GM18520 (cell line): ENCODE data around the gene YWHAE.
"Not testable (repeated sequence)": the region's sequence is repeated elsewhere in the genome, so short reads cannot be mapped to it uniquely, and the experiment has no call there.

Experiments used
- ATAC-seq: cut with Tn5 transposase; IDR thresholded peaks from one replicate; pipeline ENCODE4 v1.9.1; 2021; ENCODE audit not compliant: unreplicated experiment

Gene YWHAE

DNA sequence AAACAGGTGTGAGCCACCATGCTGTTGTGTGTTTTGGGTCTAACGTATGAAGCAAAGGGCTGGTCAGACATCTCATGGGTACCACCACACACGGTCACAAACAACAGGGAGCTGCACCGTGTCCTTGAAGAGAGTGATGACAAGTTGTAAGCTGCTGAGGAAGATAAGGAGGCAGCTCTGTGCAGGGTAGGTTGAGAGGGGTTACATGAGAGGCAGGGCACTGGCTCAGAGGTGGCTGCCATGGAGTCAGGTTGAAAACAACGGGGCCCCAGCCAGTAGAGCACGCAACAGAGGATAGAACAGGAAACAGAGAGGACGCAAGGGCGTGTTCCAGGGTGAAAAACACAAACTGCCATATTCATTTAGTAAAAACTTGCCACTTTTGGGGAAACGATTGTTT is 68.3 kb downstream of the YWHAE start:
- ATAC-seq = no peak

GRCh38 chr17:1329745-1330343 is 70.2 kb downstream of the YWHAE start:
- ATAC-seq = no peak

GRCh38 chr17:1328437-1328836 is 71.6 kb downstream of the YWHAE start:
- ATAC-seq = no peak

DNA sequence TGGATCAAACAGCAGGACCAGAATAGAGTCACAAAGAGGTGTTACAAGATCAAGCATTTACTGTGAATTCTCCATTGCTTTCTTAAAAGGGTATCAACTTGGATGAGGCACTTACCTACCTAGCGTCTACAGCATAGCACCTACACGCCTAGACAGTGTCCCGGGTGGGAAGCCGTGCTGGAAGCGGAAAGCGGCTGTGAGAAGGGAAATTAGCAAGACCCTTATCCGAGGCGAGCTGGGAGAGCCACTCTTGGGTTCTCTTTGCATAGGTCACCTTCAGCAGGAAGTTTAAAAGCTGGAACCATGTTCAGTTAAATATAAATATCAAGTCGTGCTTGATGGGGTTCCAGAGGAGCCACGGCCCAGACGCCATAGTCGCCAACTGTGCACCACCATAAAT is 74.3 kb downstream of the YWHAE start:
- ATAC-seq = no peak

GRCh38 chr17:1324201-1324771 is 75.7 kb downstream of the YWHAE start:
- ATAC-seq = no peak

- ATAC-seq = no peak
These were observed 76.7 kb downstream of the YWHAE start for GRCh38 chr17:1323336-1323735.

DNA sequence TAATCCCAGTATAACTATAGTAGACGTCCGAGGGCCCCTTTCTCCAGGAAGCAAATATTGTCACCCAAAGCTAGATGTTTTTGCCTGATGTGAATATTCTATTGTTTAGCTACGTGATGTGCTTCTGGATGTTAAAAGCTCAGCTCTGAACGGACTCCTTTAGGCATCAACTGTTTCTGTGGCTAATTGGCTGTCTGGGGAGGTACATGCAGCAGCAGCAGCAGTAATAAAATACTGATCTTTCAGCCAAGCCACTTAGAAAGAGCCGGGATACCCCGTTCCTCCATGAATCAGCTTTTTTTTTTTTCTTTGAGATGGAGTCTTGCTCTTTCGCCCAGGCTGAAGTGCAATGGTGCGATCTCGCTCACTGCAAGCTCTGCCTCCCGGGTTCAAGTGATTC is 77.5 kb downstream of the YWHAE start:
- ATAC-seq = no peak

- no peak for ATAC-seq
These were observed 78.0 kb downstream of the YWHAE start for GRCh38 chr17:1322014-1322428.

DNA sequence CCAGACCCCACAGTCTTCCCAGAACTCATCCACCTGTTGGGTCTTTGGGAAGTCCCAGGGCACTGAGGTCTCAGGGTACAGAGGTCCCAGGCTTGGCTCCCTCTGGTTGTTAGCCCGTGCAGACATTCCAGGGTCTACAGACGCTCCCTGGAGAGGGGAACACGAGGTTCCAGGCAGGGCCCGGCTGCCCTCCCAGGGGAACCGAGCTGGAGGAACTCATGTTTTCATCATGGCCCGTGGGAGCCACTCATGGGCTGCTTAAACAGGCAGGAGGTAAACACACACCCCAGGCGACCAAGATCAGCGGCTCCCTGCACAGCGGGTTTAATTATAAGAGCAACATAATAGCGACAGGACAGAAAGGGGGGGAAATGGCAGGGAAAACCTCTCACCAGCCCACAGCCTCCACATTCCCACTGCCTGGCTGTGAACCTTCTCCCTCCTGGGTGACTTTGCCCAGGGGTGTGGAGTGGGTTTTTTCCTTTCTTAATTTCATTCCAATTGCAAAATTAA is 84.1 kb downstream of the YWHAE start:
- no peak for ATAC-seq

GRCh38 chr17:1315409-1315808 is 84.6 kb downstream of the YWHAE start:
- ATAC-seq = no peak

DNA sequence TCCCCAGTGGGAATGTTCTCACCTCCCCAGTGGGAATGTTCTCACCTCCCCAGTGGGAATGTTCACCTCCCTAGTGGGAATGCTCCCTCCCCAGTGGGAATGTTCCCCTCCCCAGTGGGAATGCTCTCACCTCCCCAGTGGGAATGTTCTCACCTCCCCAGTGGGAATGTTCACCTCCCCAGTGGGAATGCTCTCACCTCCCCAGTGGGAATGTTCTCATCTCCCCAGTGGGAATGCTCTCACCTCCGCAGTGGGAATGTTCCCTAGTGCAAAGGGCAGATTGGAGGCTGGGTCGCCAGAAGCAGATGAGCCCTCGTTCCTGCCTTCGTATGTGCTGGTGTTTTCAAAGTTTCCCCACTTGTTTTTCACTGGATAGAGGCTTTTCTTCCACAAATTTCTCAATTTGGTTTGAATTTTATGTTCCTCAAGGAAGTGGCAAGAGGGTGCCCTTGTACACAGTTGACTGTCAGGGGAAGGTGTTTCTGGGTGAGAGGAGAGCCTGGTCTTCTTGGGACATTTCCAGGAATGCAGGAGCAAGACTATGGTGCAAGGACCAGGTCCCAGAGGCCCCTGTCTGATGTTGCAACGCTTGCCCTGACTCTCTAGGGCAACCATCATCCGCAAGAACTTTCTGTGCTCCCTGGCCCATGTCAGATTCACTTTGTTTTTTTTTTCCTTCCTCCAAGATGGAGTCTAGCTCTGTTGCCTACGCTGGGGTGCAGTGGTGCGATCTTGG is 86.6 kb downstream of the YWHAE start:
- no peak for ATAC-seq

DNA sequence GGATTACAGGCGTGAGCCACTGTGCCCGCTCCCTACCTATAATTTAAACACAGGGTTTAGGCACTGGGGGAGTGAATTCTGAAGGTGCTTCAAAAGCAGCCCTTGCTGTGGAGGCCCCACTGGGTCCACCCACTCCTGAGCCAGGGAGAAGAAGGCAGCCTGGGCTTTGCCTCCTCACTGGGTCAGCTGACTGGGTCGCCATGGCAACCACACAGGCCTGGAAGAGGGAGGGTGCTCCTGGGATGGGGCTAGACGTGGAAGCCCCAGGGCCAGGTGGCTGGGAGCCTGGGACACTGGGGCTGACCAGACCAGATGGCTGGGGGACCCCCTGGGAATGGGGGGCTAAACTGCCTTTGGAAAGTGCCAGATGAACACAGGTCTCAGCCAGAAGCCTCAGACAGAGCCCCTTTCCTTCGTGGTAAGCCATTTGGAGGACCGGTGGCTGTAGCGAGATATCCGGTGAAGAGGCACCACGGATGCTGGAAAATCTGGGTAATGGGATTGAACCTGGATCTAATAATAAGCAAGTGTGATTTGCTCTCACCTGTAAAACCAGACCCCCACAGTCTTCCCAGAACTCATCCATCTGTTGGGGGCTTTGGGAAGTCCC is 87.7 kb downstream of the YWHAE start:
- ATAC-seq = no peak

GRCh38 chr17:1307829-1308228 is 92.2 kb downstream of the YWHAE start:
- not testable (repeated sequence) for ATAC-seq

- no peak for ATAC-seq
These were observed 95.0 kb downstream of the YWHAE start for GRCh38 chr17:1304962-1305563.

DNA sequence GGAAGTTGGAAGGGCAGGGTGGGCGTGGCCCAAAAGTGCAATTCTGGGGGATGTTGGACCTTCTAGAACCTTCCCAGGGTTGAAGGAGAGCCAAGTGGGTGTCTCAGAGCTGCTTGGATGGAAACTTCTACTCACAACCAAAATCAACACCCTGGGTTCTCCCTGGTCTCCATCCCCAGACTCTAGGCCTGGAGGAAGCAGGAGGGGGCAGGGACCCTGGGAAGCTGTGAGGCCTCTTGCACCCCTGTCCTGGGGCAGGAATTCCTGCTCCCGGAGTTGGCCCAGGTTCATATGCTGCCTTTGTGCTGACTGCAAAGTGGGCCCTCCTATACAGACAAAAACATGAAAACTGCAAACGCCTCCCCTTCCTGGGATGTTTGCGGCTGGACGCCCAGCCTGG is 95.5 kb downstream of the YWHAE start:
- ATAC-seq = no peak

- ATAC-seq = no peak
These were observed 97.3 kb downstream of the YWHAE start for GRCh38 chr17:1302761-1303160.

DNA sequence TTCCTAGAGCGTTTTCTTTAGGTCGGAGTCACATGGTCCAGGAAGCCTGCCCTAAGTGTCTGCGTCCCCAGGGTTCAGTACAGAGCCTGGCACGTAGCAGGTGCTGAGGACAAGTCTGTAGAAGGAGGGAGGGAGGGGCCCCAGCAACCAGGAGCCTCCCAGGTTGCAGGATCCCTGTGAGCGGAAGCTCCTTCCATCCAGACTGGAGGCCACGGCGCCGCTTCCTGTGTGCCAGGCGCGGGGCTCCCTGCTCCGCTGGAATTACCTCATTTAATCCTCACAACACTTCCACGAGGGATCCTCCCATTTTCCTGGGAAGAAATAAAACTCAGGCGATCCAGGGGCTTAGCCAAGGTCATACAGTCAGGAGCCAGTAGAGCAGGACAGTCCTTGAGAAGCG is 98.5 kb downstream of the YWHAE start:
- ATAC-seq = no peak

DNA sequence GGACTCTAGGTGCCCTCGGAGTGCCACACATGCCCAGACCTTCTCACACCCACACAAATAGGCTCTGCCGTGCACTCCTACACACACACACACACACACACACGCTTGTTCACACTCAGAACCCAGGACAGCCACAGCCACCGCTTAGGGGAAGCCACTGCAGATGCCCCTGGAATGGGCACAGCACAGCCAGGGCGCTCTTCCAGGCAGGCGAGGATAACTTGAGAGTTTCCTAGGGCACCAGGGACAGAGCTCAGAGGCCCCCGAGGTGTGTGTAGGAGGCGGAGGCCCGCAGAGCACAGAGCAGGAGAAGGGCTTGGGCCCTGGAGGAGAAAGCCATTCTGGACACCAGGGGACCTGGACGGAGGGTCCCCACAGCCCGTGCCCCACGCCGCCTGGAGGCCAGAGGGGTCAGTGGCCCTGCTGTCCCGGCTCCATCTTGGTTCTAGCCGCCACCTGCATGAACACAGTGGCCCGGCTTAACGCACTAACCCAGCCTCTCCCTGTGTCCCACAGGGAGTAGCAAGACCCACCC is 99.6 kb downstream of the YWHAE start:
- no peak for ATAC-seq

DNA sequence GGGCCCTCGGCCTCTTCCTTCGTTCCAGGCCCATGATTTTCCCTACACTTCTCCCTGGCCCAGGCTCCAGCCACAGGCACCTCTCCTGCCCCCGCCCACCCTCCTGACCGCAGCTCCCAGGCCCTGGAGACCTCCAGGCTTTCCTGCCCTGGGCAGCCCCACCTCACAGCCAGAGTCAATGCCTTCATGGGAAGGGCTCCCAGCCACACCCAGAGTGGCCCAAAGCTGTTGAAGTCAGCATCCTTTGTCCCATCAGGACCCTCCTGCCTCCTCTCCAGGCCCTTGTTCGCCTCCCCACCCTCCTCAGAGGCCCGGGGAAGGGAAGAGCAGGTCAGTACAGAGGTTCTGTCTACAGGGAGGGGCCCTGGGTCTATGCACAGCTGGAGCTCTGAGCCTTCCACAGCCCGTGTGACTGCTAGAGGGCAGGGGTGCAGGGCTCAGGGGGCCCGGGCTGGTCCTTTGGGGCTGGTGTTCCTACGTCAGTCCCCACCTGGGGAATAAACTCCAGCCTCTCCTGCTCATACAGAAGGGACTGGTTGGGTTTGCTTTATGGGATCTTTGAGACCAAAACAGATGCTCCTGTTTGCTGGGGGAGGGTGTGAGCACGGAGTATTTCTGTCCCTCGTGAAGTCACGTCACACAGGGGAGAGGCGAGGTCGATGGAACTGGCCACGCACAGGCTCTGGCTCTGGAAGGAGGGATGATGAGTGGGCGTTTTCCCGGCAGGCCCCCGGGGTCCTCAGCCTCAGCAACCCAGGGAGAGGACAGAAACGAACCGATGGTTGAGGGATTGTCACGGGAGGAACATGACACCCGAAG is 100.3 kb downstream of the YWHAE start:
- ATAC-seq = no peak

- ATAC-seq = no peak
These were observed 101.4 kb downstream of the YWHAE start for GRCh38 chr17:1298606-1299005.
